ENCODE data around the gene UTP14A.
A peak's percentile ranks its signal among the peaks of the same experiment; 100 is the strongest.
"Not testable (repeated sequence)": the region's sequence is repeated elsewhere in the genome, so short reads cannot be mapped to it uniquely, and the experiment has no call there.

Gene UTP14A

GRCh38 chrX:129905787-129906580 is at the start of gene UTP14A:
Gene UTP14A (plus strand): TSS chrX:129906164. CDS start chrX:129906211, 47 bp downstream.
- peak; percentile 67 to 86 (median 77) for DNase-seq (ENCODE audit: low read depth in 3 of 3)

- not testable (repeated sequence) for DNase-seq (ENCODE audit: low read depth in 3 of 3)
These were observed 46.8 kb upstream of the UTP14A start for GRCh38 chrX:129859134-129859533.

GRCh38 chrX:129866321-129866720 is 39.6 kb upstream of the UTP14A start:
- DNase-seq (ENCODE audit: low read depth in 3 of 3), result not testable (repeated sequence)

- no peak for DNase-seq (ENCODE audit: low read depth in 3 of 3)
These were observed 33.4 kb upstream of the UTP14A start for GRCh38 chrX:129872524-129872923.

- DNase-seq (ENCODE audit: low read depth in 3 of 3), result no peak
These were observed 30.3 kb upstream of the UTP14A start for GRCh38 chrX:129875669-129876068.

- DNase-seq (ENCODE audit: low read depth in 3 of 3), result no peak
These were observed 29.1 kb upstream of the UTP14A start for GRCh38 chrX:129876771-129877305.

- no peak for DNase-seq (ENCODE audit: low read depth in 3 of 3)
These were observed 28.6 kb upstream of the UTP14A start for GRCh38 chrX:129877401-129877800.

GRCh38 chrX:129900054-129900453 is 5.9 kb upstream of the UTP14A start:
- DNase-seq (ENCODE audit: low read depth in 3 of 3), result no peak

- no peak for DNase-seq (ENCODE audit: low read depth in 3 of 3)
These were observed 2.7 kb downstream of the UTP14A start for GRCh38 chrX:129908636-129909035.

GRCh38 chrX:129925305-129926092 is 19.5 kb downstream of the UTP14A start:
- DNase-seq (ENCODE audit: low read depth in 3 of 3), result peak; percentile 24 to 49 (median 32)

GRCh38 chrX:129930941-129931410 is 25.0 kb downstream of the UTP14A start:
- no peak for DNase-seq (ENCODE audit: low read depth in 3 of 3)

GRCh38 chrX:129931411-129932015 is 25.5 kb downstream of the UTP14A start:
- peak in 1 of 3 experiments; percentile 56 for DNase-seq (ENCODE audit: low read depth in 3 of 3)

- peak; percentile 24 to 74 (median 51) for DNase-seq (ENCODE audit: low read depth in 3 of 3)
These were observed 26.3 kb downstream of the UTP14A start for GRCh38 chrX:129932016-129932820.

GRCh38 chrX:129932821-129933321 is 26.9 kb downstream of the UTP14A start:
- DNase-seq (ENCODE audit: low read depth in 3 of 3), result no peak

GRCh38 chrX:129933700-129934099 is 27.7 kb downstream of the UTP14A start:
- DNase-seq (ENCODE audit: low read depth in 3 of 3), result no peak

GRCh38 chrX:129934461-129934860 is 28.5 kb downstream of the UTP14A start:
- DNase-seq (ENCODE audit: low read depth in 3 of 3), result no peak

- no peak for DNase-seq (ENCODE audit: low read depth in 3 of 3)
These were observed 29.0 kb downstream of the UTP14A start for GRCh38 chrX:129934952-129935351.

- no peak for DNase-seq (ENCODE audit: low read depth in 3 of 3)
These were observed 32.1 kb downstream of the UTP14A start for GRCh38 chrX:129938081-129938480.

GRCh38 chrX:129939986-129940385 is 34.0 kb downstream of the UTP14A start:
- no peak for DNase-seq (ENCODE audit: low read depth in 3 of 3)

GRCh38 chrX:129940721-129941120 is 34.8 kb downstream of the UTP14A start:
- DNase-seq (ENCODE audit: low read depth in 3 of 3), result no peak

- DNase-seq (ENCODE audit: low read depth in 3 of 3), result no peak
These were observed 39.2 kb downstream of the UTP14A start for GRCh38 chrX:129945131-129945530.

Measured in stimulated activated CD4-positive, alpha-beta T cell treated with anti-CD3 and anti-CD28 coated beads, TNF-alpha, amount 100 ng/mL, for 24 hours (primary cell).